PC-3 (cell line): Measurements from ENCODE around the gene RNF150. TPM values are rescaled to one million over a fixed set of nuclear protein-coding genes. Genes with fewer than 3 reads are reported as not detected.

Experiments used
- ATAC-seq: fragments of 200-7000 bp; cut with Tn5 transposase; 2 replicates; pipeline ENCODE4 v1.9.1; 2020; ENCODE audit warnings: mild to moderate bottlenecking, moderate library complexity
- BruUV-seq: library from RNA; stranded (reverse); fragments of 400-500 nt; replicated peaks from 2 replicates; lab custom pipeline; 2021; lab: Mats Ljungman, UMichigan
- CTCF ChIA-PET: fragments of 300-600 bp; sonication (Branson Sonifier 250); formaldehyde crosslinking; loops from one replicate; lab custom pipeline; 2022; ENCODE audit warnings: antibody characterized with exemption; lab: Charles Lee
- POLR2A ChIA-PET: fragments of 300-600 bp; sonication (Branson Sonifier 250); formaldehyde crosslinking; loops from one replicate; lab custom pipeline; 2022; ENCODE audit warnings: antibody characterized with exemption; ENCODE audit not compliant: unreplicated experiment; lab: Charles Lee
- DNase-seq: peaks from one replicate; pipeline ENCODE4 v3.0.0-alpha.2; 2015
- H2AFZ ChIP-seq: fragments of 300-600 bp; sonication (generic); 2 replicates; pipeline ENCODE4 v1.6.0; 2016; ENCODE audit warnings: antibody characterized with exemption, low read length
- H3F3A ChIP-seq: fragments of 300-600 bp; sonication (generic); one replicate; pipeline ENCODE4 v1.6.0; 2017; ENCODE audit warnings: antibody characterized with exemption, low read length, control low read depth, mild to moderate bottlenecking; ENCODE audit not compliant: unreplicated experiment
- H3K27ac ChIP-seq: fragments of 300-600 bp; sonication (generic); 2 replicates; pipeline ENCODE4 v1.5.1; 2016; ENCODE audit warnings: mild to moderate bottlenecking, low read length
- H3K27me3 ChIP-seq: fragments of 300-600 bp; sonication (generic); 2 replicates; pipeline ENCODE4 v1.6.1; 2016; ENCODE audit warnings: low read length, mixed read lengths
- H3K36me3 ChIP-seq: fragments of 300-600 bp; sonication (generic); 2 replicates; pipeline ENCODE4 v1.6.1; 2016; ENCODE audit warnings: low read depth, mixed run types, low read length, mixed read lengths
- H3K4me1 ChIP-seq: fragments of 300-600 bp; sonication (generic); 2 replicates; pipeline ENCODE4 v1.5.1; 2016; ENCODE audit warnings: low read length; ENCODE audit not compliant: insufficient read depth
- H3K4me2 ChIP-seq: fragments of 300-600 bp; sonication (generic); 2 replicates; pipeline ENCODE4 v1.6.0; 2016; ENCODE audit warnings: low read length
- H3K4me3 ChIP-seq: fragments of 300-600 bp; sonication (generic); 2 replicates; pipeline ENCODE4 v1.5.1; 2016; ENCODE audit warnings: mild to moderate bottlenecking, low read length, mixed read lengths
- H3K79me2 ChIP-seq: fragments of 300-600 bp; sonication (generic); 2 replicates; pipeline ENCODE4 v1.6.1; 2017; ENCODE audit warnings: low read length, mixed read lengths
- H3K9ac ChIP-seq: fragments of 300-600 bp; sonication (generic); 2 replicates; pipeline ENCODE4 v1.6.0; 2016; ENCODE audit warnings: mild to moderate bottlenecking, low read length
- H3K9me2 ChIP-seq: fragments of 300-600 bp; sonication (generic); replicated peaks from 2 replicates; pipeline ENCODE4 v1.6.1; 2016; ENCODE audit warnings: mixed run types, low read length, mixed read lengths
- H3K9me3 ChIP-seq: fragments of 300-600 bp; sonication (generic); 2 replicates; pipeline ENCODE4 v1.6.1; 2016; ENCODE audit warnings: low read length, mixed read lengths
- H4K20me1 ChIP-seq: fragments of 300-600 bp; sonication (generic); 2 replicates; pipeline ENCODE4 v1.6.1; 2016; ENCODE audit warnings: low read length, mixed read lengths
- EZH2 ChIP-seq: fragments of 300-600 bp; sonication (generic); IDR thresholded peaks from one replicate; pipeline ENCODE4 v1.6.1; 2017; ENCODE audit warnings: antibody characterized with exemption, mild to moderate bottlenecking, low read length; ENCODE audit not compliant: unreplicated experiment
- EZH2phosphoT487 ChIP-seq: fragments of 300-600 bp; sonication (generic); IDR thresholded peaks from 2 replicates; pipeline ENCODE4 v1.6.1; 2018; ENCODE audit warnings: mild to moderate bottlenecking, antibody characterized with exemption, low read length, borderline replicate concordance
- intact Hi-C: fragments of 100-400 bp; cut with micrococcal nuclease; formaldehyde crosslinking; loops from 2 replicates; pipeline ENCODE4 v1.9.0; 2023
- total RNA-seq: library from RNA; depleted of rRNA; stranded (reverse); fragments of >200 nt; gene quantifications from 2 replicates; pipeline ENCODE4 v1.2.3, GENCODE V29; 2014
- TF ChIP-seq, protein P1 (sequence below): fragments of 300-600 bp; sonication (generic); conservative IDR thresholded peaks from 2 replicates; pipeline ENCODE4 v1.5.1; 2017; ENCODE audit warnings: antibody characterized with exemption, low read depth, mild to moderate bottlenecking, low read length

The RNF150 gene
- total RNA-seq, 1 experiment from 2014 or later = 0.55 TPM

DNA sequence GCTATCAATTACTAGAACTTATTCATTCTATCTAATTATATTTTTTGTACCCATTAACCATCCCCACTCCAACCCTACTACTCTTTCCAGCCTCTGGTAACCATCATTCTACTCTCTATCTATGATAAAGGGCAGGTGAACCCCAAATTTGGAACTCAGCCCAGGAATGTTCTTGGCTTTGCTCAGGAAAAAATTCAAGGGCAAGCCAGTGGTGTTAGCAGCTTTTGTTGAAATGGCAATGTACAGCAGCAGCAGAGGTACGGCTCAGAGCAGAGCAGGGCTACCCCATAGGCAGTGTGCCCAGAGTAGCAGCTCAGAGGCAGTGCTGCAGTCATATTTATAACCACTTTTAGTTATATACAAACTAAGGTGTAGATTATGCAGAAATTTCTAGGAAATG is 138.2 kb downstream of the RNF150 start:
- no peaks in the 10 kb centered on the region for H3K9me3 ChIP-seq
- no peak overlapping the region for H3K9ac ChIP-seq
- H3K9me2 ChIP-seq = no peaks in the 10 kb centered on the region
- BruUV-seq = no TSS peak
- ChIA-PET POLR2A (no interaction called here), CTCF (no interaction called here)
- no peak overlapping the region for H3K27ac ChIP-seq
- H3K27me3 ChIP-seq = peaks cover 24% of the 10 kb centered on the region; the same call in 1 of the 2 replicates
- intact Hi-C loops = no loop called here
- no peak for DNase-seq
- H3K4me3 ChIP-seq = no peak overlapping the region
- ATAC-seq = no peak
- no peak overlapping the region for H2AFZ ChIP-seq
- H3K36me3 ChIP-seq = no peaks in the 10 kb centered on the region
- no peak for TF ChIP-seq EZH2
- TF ChIP-seq, protein P1, sequence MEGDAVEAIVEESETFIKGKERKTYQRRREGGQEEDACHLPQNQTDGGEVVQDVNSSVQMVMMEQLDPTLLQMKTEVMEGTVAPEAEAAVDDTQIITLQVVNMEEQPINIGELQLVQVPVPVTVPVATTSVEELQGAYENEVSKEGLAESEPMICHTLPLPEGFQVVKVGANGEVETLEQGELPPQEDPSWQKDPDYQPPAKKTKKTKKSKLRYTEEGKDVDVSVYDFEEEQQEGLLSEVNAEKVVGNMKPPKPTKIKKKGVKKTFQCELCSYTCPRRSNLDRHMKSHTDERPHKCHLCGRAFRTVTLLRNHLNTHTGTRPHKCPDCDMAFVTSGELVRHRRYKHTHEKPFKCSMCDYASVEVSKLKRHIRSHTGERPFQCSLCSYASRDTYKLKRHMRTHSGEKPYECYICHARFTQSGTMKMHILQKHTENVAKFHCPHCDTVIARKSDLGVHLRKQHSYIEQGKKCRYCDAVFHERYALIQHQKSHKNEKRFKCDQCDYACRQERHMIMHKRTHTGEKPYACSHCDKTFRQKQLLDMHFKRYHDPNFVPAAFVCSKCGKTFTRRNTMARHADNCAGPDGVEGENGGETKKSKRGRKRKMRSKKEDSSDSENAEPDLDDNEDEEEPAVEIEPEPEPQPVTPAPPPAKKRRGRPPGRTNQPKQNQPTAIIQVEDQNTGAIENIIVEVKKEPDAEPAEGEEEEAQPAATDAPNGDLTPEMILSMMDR = no peak
- TF ChIP-seq EZH2phosphoT487 = no peak
- H3F3A ChIP-seq = no peaks in the 10 kb centered on the region
- H3K79me2 ChIP-seq = no peaks in the 10 kb centered on the region
- no peaks in the 10 kb centered on the region for H4K20me1 ChIP-seq
- no peak overlapping the region for H3K4me2 ChIP-seq
- no peaks in the 10 kb centered on the region for H3K4me1 ChIP-seq

- no peaks in the 10 kb centered on the region for H3K9me2 ChIP-seq
- H3K27me3 ChIP-seq = peaks cover 18% of the 10 kb centered on the region; the same call in 1 of the 2 replicates
- H3K79me2 ChIP-seq = no peaks in the 10 kb centered on the region
- ATAC-seq (no peak), DNase-seq (no peak)
- no peak overlapping the region for H3K4me2 ChIP-seq
- no peaks in the 10 kb centered on the region for H3K4me1 ChIP-seq
- H3K9ac ChIP-seq = no peak overlapping the region
- no peaks in the 10 kb centered on the region for H3F3A ChIP-seq
- no peaks in the 10 kb centered on the region for H3K9me3 ChIP-seq
- no peak overlapping the region for H3K27ac ChIP-seq
- no peak overlapping the region for H3K4me3 ChIP-seq
- TF ChIP-seq EZH2 = no peak
- TF ChIP-seq EZH2phosphoT487 = no peak
- TF ChIP-seq, protein P1 = no peak
- H3K36me3 ChIP-seq = no peaks in the 10 kb centered on the region
- intact Hi-C loops = no loop called here
- ChIA-PET POLR2A (no interaction called here), CTCF (no interaction called here)
- no peak overlapping the region for H2AFZ ChIP-seq
- no TSS peak for BruUV-seq
- H4K20me1 ChIP-seq = no peaks in the 10 kb centered on the region
These were observed 139.3 kb downstream of the RNF150 start for GRCh38 chr4:140994015-140994414.

- H3K27ac ChIP-seq = no peak overlapping the region
- no peak overlapping the region for H3K9ac ChIP-seq
- H3K36me3 ChIP-seq = no peaks in the 10 kb centered on the region
- ChIA-PET POLR2A (interaction anchor here (0.5 kb wide), 1 partner anchor 719 kb away, joined by 3 read pairs; no protein-coding TSS in a partner anchor), CTCF (no interaction called here)
- BruUV-seq = no TSS peak
- H3K9me3 ChIP-seq = no peaks in the 10 kb centered on the region
- H3K4me2 ChIP-seq = no peak overlapping the region
- intact Hi-C loops = no loop called here
- ATAC-seq = no peak
- H2AFZ ChIP-seq = no peak overlapping the region
- no peaks in the 10 kb centered on the region for H3K4me1 ChIP-seq
- H4K20me1 ChIP-seq = no peaks in the 10 kb centered on the region
- DNase-seq = no peak
- no peaks in the 10 kb centered on the region for H3K79me2 ChIP-seq
- H3K9me2 ChIP-seq = no peaks in the 10 kb centered on the region
- peaks cover 12% of the 10 kb centered on the region; the same call in 1 of the 2 replicates for H3K27me3 ChIP-seq
- H3K4me3 ChIP-seq = no peak overlapping the region
- TF ChIP-seq EZH2phosphoT487 (no peak), EZH2 (no peak)
- TF ChIP-seq, protein P1 = no peak
- no peaks in the 10 kb centered on the region for H3F3A ChIP-seq
These were observed 139.9 kb downstream of the RNF150 start for GRCh38 chr4:140993370-140993769.
